K562 (cell line): ENCODE results near the gene WSCD1. TPM values are rescaled to one million over a fixed set of nuclear protein-coding genes. Genes with fewer than 3 reads are reported as not detected.

ENCODE experiments used
- MCM5 ChIP-seq: fragments of 450-650 bp; IDR thresholded peaks from 2 replicates; pipeline ENCODE4 v1.6.1; 2016; ENCODE audit warnings: low read depth
- MLX ChIP-seq, 2 experiments: fragments of 450-650 bp in 1 of 2; sonication (generic) in 1 of 2; formaldehyde crosslinking; conservative IDR thresholded peaks; 2 replicates each; pipeline versions ENCODE4 v1.4.0 to v1.8.1; 2020 to 2022; ENCODE audit warnings: mild to moderate bottlenecking in 1 of 2, missing genetic modification reagents in 1 of 2
- RBM22 ChIP-seq: fragments of 200-400 bp; formaldehyde crosslinking; IDR thresholded peaks from 2 replicates; pipeline ENCODE4 v1.6.1; 2018; ENCODE audit warnings: low read length, low read depth; ENCODE audit not compliant: poor library complexity, severe bottlenecking
- SMARCA4 ChIP-seq: fragments of 450-650 bp; IDR thresholded peaks from 2 replicates; pipeline ENCODE4 v1.6.1; 2016
- SRSF9 ChIP-seq: fragments of 200-400 bp; formaldehyde crosslinking; IDR thresholded peaks from 2 replicates; pipeline ENCODE4 v1.6.1; 2017; ENCODE audit warnings: low read depth, low read length, borderline replicate concordance
- ZBTB26 ChIP-seq: fragments of 450-650 bp; formaldehyde crosslinking; IDR thresholded peaks from 2 replicates; pipeline ENCODE4 v1.4.0; 2022; ENCODE audit warnings: missing genetic modification characterization
- ZFP1 ChIP-seq: fragments of 450-650 bp; formaldehyde crosslinking; IDR thresholded peaks from 2 replicates; pipeline ENCODE4 v1.4.0; 2020; ENCODE audit warnings: mild to moderate bottlenecking, mixed read lengths
- ZFP36 ChIP-seq: fragments of 150-350 bp; IDR thresholded peaks from 2 replicates; pipeline ENCODE4 v1.6.1; 2018; ENCODE audit warnings: low read length, low read depth; ENCODE audit not compliant: partially characterized antibody
- ZMIZ1 ChIP-seq, 2 experiments: fragments of 150-350 bp in 1 of 2; IDR thresholded peaks; 2 replicates each; pipeline ENCODE4 v1.6.1; 2012 to 2016; ENCODE audit warnings: low read depth in 2 of 2, low read length in 2 of 2, mild to moderate bottlenecking in 1 of 2, moderate library complexity in 1 of 2
- ZNF184 ChIP-seq: sonication (generic); formaldehyde crosslinking; IDR thresholded peaks from 2 replicates; pipeline ENCODE4 v1.5.0; 2020; ENCODE audit warnings: missing genetic modification reagents
- ZNF507 ChIP-seq: conservative IDR thresholded peaks from 2 replicates; pipeline ENCODE4 v1.6.1; 2017; ENCODE audit warnings: missing genetic modification characterization, missing compliant biosample characterization
- polyA plus RNA-seq, 8 experiments: library from polyadenylated mRNA; depleted of rRNA in 4 of 8; stranded (reverse) in 5 of 8; unstranded in 3 of 8; fragments of >200 nt; fragmentation: Nextera tagmentation in 2 of 8; fragmentation: Illumina TruSeq in 1 of 8; extraction: Ambion mirVana in 2 of 8; extraction: Trizol in 1 of 8; gene quantifications; 2 replicates each; pipeline versions ENCODE4 v1.2.1 to v1.2.3, GENCODE V29; 2011 to 2014; ENCODE audit warnings: inconsistent platforms in 1 of 8, missing spikeins in 1 of 8
- total RNA-seq, 7 experiments: library from RNA; depleted of rRNA in 6 of 7; stranded (reverse); fragments of >200 nt in 6 of 7; fragmentation: Illumina TruSeq in 2 of 7; extraction: Trizol in 2 of 7; gene quantifications; 2 replicates each; pipeline versions ENCODE4 v1.2.1 to v1.2.3, GENCODE V29; 2011 to 2021; ENCODE audit warnings: low replicate concordance in 1 of 7

The WSCD1 gene
- total and polyA plus RNA-seq, 9 of the 15 experiments (the other 6 are each of a cell fraction or from before 2014, with no cell fraction given): not detected

DNA sequence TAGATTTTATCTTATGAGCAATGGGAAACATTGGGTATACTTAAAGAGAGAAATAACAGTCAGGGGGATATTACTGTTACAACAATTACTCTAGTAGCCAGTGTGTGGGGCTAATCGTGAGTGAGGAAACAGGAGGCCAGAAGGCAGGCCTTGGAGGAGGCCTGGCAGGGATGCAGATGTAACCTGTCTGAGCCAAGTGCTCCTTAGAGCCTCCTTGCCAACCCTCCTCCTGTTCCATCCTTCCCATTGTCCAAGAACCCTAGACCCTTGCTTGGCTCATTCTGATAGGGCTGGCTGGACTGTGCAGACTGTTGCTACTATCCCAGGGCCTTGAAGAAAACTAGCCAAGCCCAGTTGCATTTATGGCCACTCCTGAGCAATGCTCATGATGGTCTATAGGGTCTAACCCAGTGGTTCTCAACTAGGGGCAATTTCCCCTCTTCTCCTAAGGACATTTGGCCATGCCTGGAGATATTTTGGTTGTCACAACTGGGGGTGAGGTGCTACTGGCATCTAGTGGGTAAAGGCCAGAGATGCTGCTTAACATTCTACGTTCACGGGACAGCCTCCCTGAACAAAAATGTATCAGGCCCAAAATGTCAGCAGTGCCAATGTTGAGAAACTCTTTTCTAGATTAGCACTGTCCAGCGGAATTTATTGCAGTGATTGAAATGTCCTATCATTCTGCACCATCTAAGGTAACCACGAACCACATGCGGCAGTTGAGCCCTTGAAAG lies 24.4 kb upstream of the WSCD1 start (continued):
- TF ChIP-seq MLX (CRISPR knock-in tag; conservative IDR thresholded peaks at IDR 0.05) (no peak), ZNF184 (CRISPR knock-in tag) (no peak), SMARCA4 (no peak), ZFP36 (no peak), ZNF507 (no peak), SRSF9 (no peak), ZFP1 (CRISPR knock-in tag) (no peak), RBM22 (no peak), MCM5 (no peak), ZMIZ1 (IDR thresholded peaks at IDR 0.05; ENCODE audit: low read depth in 2 of 2, low read length in 2 of 2) (no peak), ZBTB26 (no peak)
